Measurements from ENCODE around the gene COL4A3.

Gene COL4A3

DNA sequence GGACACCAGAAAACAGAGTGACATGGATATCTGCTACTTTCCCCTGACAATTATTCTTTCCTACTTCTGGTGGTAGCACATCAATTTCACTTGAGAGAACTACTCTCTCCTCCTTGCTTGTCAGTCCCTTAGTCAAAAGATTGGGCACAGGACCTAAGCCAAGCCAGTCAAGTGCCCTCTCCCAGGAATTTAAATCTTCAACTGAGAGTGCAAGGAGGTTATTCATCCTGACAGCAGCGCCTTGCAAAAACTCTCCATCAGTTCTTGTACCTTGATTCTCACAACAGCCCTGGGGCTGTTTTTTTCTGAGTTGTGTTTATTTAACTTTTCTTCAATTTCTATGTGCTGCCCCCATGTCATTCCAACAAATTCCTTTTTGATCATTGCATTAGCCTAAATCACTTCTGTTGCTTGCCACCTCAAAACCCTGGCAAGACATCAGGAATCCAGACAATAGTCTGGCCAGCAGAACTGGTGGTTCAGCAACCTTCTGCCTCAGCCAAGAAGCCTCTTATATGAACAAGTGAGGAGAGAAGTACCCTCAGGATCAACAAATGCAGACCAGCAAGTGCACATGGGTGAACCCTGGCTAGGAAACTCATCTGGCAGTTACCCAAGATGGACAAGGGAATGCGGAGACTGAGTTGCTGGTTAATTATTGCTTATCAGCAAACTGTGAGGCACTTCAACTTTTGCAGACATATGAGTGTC is 19.4 kb downstream of the COL4A3 start:
- no peaks in the 10 kb centered on the region for H3K9me3 ChIP-seq (ENCODE audit: control insufficient read depth in 2 of 2, low read length in 2 of 2)
- no peaks in the 10 kb centered on the region for H3K36me3 ChIP-seq (ENCODE audit: control insufficient read depth in 2 of 2, insufficient read depth in 2 of 2, low read length in 2 of 2)
- H3K4me1 ChIP-seq (ENCODE audit: control insufficient read depth, insufficient read depth, low read length) = no peaks in the 10 kb centered on the region
- no peak overlapping the region for H3K4me3 ChIP-seq (ENCODE audit: low read length in 2 of 2)
- H3K9ac ChIP-seq (ENCODE audit: low read length in 2 of 2) = no peak overlapping the region
- H3K27me3 ChIP-seq (ENCODE audit: control insufficient read depth in 1 of 2, insufficient read depth in 2 of 2, low read length in 2 of 2) = no peaks in the 10 kb centered on the region
- no peak overlapping the region for H3K27ac ChIP-seq (ENCODE audit: low read length)

DNA sequence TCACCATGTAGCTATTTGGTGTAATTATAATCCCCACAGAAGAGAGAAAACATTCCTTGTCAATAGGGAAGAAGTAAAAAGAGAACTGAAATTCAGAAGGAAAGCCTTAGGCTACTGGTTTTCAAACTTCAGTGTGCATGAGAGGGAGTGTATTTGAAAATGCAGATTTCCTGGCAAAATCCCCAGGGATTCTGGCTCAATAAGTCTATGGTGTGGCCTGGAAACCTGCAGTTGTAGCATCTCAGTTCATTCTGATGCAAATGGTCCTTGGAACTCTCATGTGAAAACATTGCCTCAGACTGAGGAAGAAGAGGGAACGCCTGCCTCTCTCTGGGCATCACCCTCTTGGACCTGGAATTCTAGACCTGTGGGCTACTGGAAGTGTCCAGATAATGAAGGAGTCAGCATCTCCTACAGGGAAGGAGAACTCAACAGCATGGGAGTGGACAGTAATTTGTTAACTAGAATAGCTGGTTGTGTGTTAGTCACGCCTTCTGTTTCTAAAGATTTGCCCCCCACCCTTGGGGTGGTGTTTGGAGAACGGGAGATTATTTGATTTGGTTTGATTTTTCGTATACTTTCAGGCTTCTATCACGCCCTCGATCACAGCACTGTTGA is 21.3 kb downstream of the COL4A3 start:
- H3K27me3 ChIP-seq (ENCODE audit: control insufficient read depth in 1 of 2, insufficient read depth in 2 of 2, low read length in 2 of 2) = no peaks in the 10 kb centered on the region
- no peak overlapping the region for H3K27ac ChIP-seq (ENCODE audit: low read length)

DNA sequence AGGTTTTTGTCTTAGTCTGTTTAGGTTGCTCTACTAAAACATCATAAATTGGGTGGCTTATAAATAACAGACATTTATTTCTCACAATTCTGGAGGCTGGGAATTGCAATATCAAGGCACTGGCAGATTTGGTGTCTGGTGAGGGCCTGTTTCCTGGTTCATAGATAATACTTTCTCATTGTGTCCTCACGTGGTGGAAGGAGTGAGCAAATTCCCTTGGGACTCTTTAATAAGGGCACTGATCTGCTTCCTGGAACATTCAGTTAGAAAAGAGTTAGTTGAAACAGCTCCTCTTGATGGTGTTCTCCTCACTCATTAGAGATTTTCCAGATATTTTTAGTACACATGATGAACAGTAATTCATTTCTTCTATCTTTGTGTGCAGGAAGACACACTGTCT is 22.3 kb downstream of the COL4A3 start:
- Histone ChIP-seq H3K4me1 (ENCODE audit: control insufficient read depth, insufficient read depth, low read length) (no peaks in the 10 kb centered on the region), H3K4me3 (ENCODE audit: low read length in 2 of 2) (no peak overlapping the region), H3K36me3 (ENCODE audit: control insufficient read depth in 2 of 2, insufficient read depth in 2 of 2, low read length in 2 of 2) (no peaks in the 10 kb centered on the region), H3K9me3 (ENCODE audit: control insufficient read depth in 2 of 2, low read length in 2 of 2) (no peaks in the 10 kb centered on the region), H3K9ac (ENCODE audit: low read length in 2 of 2) (no peak overlapping the region), H3K27ac (ENCODE audit: low read length) (no peak overlapping the region), H3K27me3 (ENCODE audit: control insufficient read depth in 1 of 2, insufficient read depth in 2 of 2, low read length in 2 of 2) (no peaks in the 10 kb centered on the region)

More for the DNA sequence above, 21.3 kb downstream of the COL4A3 start:
- Histone ChIP-seq H3K4me3 (ENCODE audit: low read length in 2 of 2) (no peak overlapping the region), H3K9me3 (ENCODE audit: control insufficient read depth in 2 of 2, low read length in 2 of 2) (no peaks in the 10 kb centered on the region), H3K9ac (ENCODE audit: low read length in 2 of 2) (no peak overlapping the region), H3K4me1 (ENCODE audit: control insufficient read depth, insufficient read depth, low read length) (no peaks in the 10 kb centered on the region), H3K36me3 (ENCODE audit: control insufficient read depth in 2 of 2, insufficient read depth in 2 of 2, low read length in 2 of 2) (no peaks in the 10 kb centered on the region)

DNA sequence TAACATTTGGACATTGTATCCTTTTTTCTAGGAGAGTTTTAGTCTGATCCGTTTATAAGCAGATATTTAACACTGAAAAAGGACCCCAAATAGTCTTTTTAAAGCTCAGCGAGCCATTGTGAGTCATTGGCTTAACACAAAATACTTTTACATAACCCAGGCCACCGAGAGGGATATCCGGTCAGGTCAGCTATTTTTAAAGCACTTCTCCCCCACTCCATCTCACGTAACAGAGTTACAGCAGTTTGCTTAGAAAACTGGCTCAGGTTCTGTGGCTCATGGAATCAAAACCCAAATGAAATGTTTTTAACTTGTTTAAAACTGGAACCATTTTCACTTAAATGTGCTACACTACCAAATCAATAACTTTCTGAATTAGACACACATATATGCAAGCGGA is 23.9 kb downstream of the COL4A3 start:
- Histone ChIP-seq H3K9me3 (ENCODE audit: control insufficient read depth in 2 of 2, low read length in 2 of 2) (no peaks in the 10 kb centered on the region), H3K9ac (ENCODE audit: low read length in 2 of 2) (no peak overlapping the region), H3K4me1 (ENCODE audit: control insufficient read depth, insufficient read depth, low read length) (no peaks in the 10 kb centered on the region), H3K4me3 (ENCODE audit: low read length in 2 of 2) (no peak overlapping the region), H3K27ac (ENCODE audit: low read length) (no peak overlapping the region), H3K36me3 (ENCODE audit: control insufficient read depth in 2 of 2, insufficient read depth in 2 of 2, low read length in 2 of 2) (no peaks in the 10 kb centered on the region), H3K27me3 (ENCODE audit: control insufficient read depth in 1 of 2, insufficient read depth in 2 of 2, low read length in 2 of 2) (no peaks in the 10 kb centered on the region)

DNA sequence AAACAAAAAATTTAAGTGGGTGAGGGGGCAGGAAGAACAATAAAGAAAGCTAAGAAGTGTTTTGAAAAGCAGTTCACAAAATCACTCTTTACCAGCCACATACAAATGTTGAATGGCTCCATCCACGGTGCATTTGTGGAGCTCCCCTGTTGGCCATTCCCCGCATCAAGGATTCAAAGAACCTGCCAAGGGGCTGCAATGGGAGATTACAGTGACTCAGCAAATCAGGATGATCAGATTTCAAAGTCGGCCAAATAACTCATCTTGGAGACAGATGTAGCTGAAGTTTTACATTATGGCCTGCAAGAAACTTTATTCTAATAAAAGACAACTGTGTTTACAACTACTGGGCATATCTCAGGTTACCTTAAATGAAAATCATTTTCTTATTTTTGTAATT is 26.9 kb downstream of the COL4A3 start:
- Histone ChIP-seq H3K4me1 (ENCODE audit: control insufficient read depth, insufficient read depth, low read length) (no peaks in the 10 kb centered on the region), H3K27me3 (ENCODE audit: control insufficient read depth in 1 of 2, insufficient read depth in 2 of 2, low read length in 2 of 2) (no peaks in the 10 kb centered on the region), H3K9ac (ENCODE audit: low read length in 2 of 2) (no peak overlapping the region), H3K4me3 (ENCODE audit: low read length in 2 of 2) (no peak overlapping the region), H3K9me3 (ENCODE audit: control insufficient read depth in 2 of 2, low read length in 2 of 2) (no peaks in the 10 kb centered on the region), H3K36me3 (ENCODE audit: control insufficient read depth in 2 of 2, insufficient read depth in 2 of 2, low read length in 2 of 2) (no peaks in the 10 kb centered on the region), H3K27ac (ENCODE audit: low read length) (no peak overlapping the region)

DNA sequence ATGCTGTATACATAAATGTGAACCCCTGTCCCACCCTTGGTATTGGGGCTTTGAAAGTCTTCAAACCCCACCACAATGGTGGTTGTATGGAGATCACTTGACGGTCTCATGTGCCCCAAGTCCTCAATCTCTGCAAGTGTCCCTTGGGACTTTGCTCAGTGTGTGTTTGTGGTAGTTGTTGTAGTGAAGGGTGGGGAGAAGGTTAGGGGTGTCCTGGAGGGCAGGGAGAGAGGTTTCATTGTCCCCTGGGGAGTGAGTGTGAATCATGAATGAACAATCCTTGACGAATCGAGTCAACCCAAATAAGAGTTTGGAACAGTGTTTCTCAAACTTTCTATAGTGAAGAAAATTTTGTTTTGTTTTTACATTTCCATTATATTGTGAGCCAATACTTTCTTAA is 28.1 kb downstream of the COL4A3 start:
- Histone ChIP-seq H3K36me3 (ENCODE audit: control insufficient read depth in 2 of 2, insufficient read depth in 2 of 2, low read length in 2 of 2) (no peaks in the 10 kb centered on the region), H3K4me1 (ENCODE audit: control insufficient read depth, insufficient read depth, low read length) (no peaks in the 10 kb centered on the region), H3K4me3 (ENCODE audit: low read length in 2 of 2) (no peak overlapping the region), H3K9me3 (ENCODE audit: control insufficient read depth in 2 of 2, low read length in 2 of 2) (no peaks in the 10 kb centered on the region), H3K27me3 (ENCODE audit: control insufficient read depth in 1 of 2, insufficient read depth in 2 of 2, low read length in 2 of 2) (no peaks in the 10 kb centered on the region), H3K27ac (ENCODE audit: low read length) (no peak overlapping the region), H3K9ac (ENCODE audit: low read length in 2 of 2) (no peak overlapping the region)

DNA sequence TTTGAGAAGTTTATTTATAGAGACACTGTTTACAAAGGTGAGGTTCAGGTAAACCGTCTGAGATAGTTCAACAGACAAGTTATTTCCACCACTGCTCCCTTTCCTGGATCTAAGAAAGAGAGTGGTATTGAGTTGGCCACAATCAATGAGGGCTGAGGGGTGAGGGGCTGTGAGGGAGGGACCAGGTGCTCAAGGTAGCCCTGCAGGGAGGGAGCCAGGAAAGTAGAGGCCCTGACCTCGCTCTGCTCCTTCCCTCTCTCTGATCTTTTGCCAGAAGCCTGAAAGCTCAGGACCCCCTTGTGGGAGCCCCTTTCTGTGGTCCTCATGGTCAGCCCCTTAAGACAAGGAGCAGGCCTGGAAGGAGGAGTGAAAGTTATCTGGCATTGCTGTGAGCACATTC is 29.8 kb downstream of the COL4A3 start:
- Histone ChIP-seq H3K27me3 (ENCODE audit: control insufficient read depth in 1 of 2, insufficient read depth in 2 of 2, low read length in 2 of 2) (no peaks in the 10 kb centered on the region), H3K9me3 (ENCODE audit: control insufficient read depth in 2 of 2, low read length in 2 of 2) (no peaks in the 10 kb centered on the region), H3K36me3 (ENCODE audit: control insufficient read depth in 2 of 2, insufficient read depth in 2 of 2, low read length in 2 of 2) (no peaks in the 10 kb centered on the region), H3K27ac (ENCODE audit: low read length) (no peak overlapping the region), H3K9ac (ENCODE audit: low read length in 2 of 2) (no peak overlapping the region), H3K4me3 (ENCODE audit: low read length in 2 of 2) (no peak overlapping the region), H3K4me1 (ENCODE audit: control insufficient read depth, insufficient read depth, low read length) (no peaks in the 10 kb centered on the region)

DNA sequence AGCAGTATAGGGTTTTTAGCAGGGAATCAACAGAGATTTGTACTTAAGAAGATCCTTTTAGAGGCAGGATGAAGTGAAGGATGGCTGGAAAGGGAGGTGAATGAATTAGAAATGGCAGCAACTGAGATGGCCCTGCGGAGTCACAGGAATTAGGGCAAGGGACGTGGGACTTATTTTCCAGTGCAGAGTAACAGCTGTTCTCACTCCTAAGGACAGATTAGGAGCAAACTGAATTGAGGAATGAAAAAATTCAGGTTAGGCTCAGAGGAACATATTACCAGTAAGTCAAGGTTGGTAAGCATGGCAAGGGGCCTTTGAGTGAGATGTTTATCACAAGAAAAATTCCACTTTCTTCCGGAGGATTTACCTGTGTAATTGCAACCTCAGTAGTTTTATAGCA is 34.4 kb downstream of the COL4A3 start:
- H3K4me3 ChIP-seq (ENCODE audit: low read length in 2 of 2) = no peak overlapping the region
- H3K27me3 ChIP-seq (ENCODE audit: control insufficient read depth in 1 of 2, insufficient read depth in 2 of 2, low read length in 2 of 2) = no peaks in the 10 kb centered on the region
- H3K27ac ChIP-seq (ENCODE audit: low read length) = no peak overlapping the region
- H3K36me3 ChIP-seq (ENCODE audit: control insufficient read depth in 2 of 2, insufficient read depth in 2 of 2, low read length in 2 of 2) = no peaks in the 10 kb centered on the region
- no peak overlapping the region for H3K9ac ChIP-seq (ENCODE audit: low read length in 2 of 2)
- no peaks in the 10 kb centered on the region for H3K9me3 ChIP-seq (ENCODE audit: control insufficient read depth in 2 of 2, low read length in 2 of 2)
- H3K4me1 ChIP-seq (ENCODE audit: control insufficient read depth, insufficient read depth, low read length) = no peaks in the 10 kb centered on the region

DNA sequence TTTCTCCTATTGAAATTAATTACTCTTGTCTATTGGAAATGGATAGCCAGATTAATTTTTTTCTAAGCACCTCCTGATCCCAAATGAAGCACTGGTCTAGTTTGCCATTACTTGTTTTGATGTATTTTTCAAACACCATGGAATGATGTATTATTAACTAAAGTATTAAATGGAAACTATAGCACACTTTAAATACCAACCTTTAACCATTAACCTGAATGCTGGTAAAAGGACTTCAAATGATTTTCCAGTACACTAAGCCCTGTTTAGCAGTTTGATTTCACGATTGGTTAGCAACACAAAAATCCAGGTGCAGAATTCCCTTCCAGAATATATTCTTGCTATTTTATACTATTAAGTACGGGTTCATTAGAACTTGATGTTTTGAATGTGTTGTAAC is 37.3 kb downstream of the COL4A3 start:
- H3K4me1 ChIP-seq (ENCODE audit: control insufficient read depth, insufficient read depth, low read length) = no peaks in the 10 kb centered on the region
- H3K4me3 ChIP-seq (ENCODE audit: low read length in 2 of 2) = no peak overlapping the region
- no peak overlapping the region for H3K9ac ChIP-seq (ENCODE audit: low read length in 2 of 2)
- no peaks in the 10 kb centered on the region for H3K9me3 ChIP-seq (ENCODE audit: control insufficient read depth in 2 of 2, low read length in 2 of 2)
- H3K36me3 ChIP-seq (ENCODE audit: control insufficient read depth in 2 of 2, insufficient read depth in 2 of 2, low read length in 2 of 2) = no peaks in the 10 kb centered on the region
- H3K27ac ChIP-seq (ENCODE audit: low read length) = no peak overlapping the region
- H3K27me3 ChIP-seq (ENCODE audit: control insufficient read depth in 1 of 2, insufficient read depth in 2 of 2, low read length in 2 of 2) = no peaks in the 10 kb centered on the region

DNA sequence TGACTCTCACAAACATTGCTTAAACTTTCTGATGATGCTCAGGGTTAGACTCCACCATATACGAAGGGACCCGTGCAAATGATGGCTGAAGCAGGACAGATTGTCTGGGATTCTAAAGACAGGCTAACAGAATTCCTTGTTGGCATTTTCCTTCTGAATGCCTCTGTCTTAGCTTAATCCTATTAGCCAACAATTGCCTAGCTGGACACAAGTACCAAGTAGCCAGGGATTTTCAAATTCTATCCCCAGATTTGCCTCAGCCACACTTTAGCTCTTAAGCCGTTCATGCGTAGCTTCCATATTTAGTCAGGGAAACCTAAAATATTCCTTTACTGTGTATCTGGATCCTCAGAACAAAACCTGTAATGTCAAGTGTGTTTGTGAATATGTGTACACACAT is 40.0 kb downstream of the COL4A3 start:
- H3K9me3 ChIP-seq (ENCODE audit: control insufficient read depth in 2 of 2, low read length in 2 of 2) = no peaks in the 10 kb centered on the region
- H3K27ac ChIP-seq (ENCODE audit: low read length) = no peak overlapping the region
- H3K27me3 ChIP-seq (ENCODE audit: control insufficient read depth in 1 of 2, insufficient read depth in 2 of 2, low read length in 2 of 2) = no peaks in the 10 kb centered on the region
- H3K4me1 ChIP-seq (ENCODE audit: control insufficient read depth, insufficient read depth, low read length) = no peaks in the 10 kb centered on the region
- no peak overlapping the region for H3K4me3 ChIP-seq (ENCODE audit: low read length in 2 of 2)
- H3K9ac ChIP-seq (ENCODE audit: low read length in 2 of 2) = no peak overlapping the region
- no peaks in the 10 kb centered on the region for H3K36me3 ChIP-seq (ENCODE audit: control insufficient read depth in 2 of 2, insufficient read depth in 2 of 2, low read length in 2 of 2)

DNA sequence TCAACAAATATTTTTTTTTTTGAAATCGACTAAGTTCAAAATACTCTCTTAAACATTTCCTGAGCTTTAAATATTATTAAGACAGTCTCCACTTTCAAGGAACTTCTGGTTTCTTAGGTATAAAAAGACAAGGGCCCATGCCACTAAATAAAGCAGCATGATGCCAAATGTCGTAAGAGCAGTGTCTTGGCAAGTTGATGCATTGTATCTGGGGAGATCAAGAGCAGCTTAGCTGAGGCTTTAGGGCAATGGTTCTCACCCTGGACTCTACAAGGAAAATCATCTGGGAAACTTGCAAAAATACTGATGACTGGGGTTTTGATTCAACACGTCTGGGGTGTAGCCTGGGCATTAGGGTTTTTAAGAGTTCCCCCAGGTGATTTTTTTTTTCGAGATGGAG is 41.3 kb downstream of the COL4A3 start:
- Histone ChIP-seq H3K27ac (ENCODE audit: low read length) (no peak overlapping the region), H3K4me1 (ENCODE audit: control insufficient read depth, insufficient read depth, low read length) (no peaks in the 10 kb centered on the region)

More for the DNA sequence above, 41.3 kb downstream of the COL4A3 start:
- H3K27me3 ChIP-seq (ENCODE audit: control insufficient read depth in 1 of 2, insufficient read depth in 2 of 2, low read length in 2 of 2) = no peaks in the 10 kb centered on the region
- no peak overlapping the region for H3K9ac ChIP-seq (ENCODE audit: low read length in 2 of 2)
- H3K36me3 ChIP-seq (ENCODE audit: control insufficient read depth in 2 of 2, insufficient read depth in 2 of 2, low read length in 2 of 2) = no peaks in the 10 kb centered on the region
- H3K9me3 ChIP-seq (ENCODE audit: control insufficient read depth in 2 of 2, low read length in 2 of 2) = no peaks in the 10 kb centered on the region
- no peak overlapping the region for H3K4me3 ChIP-seq (ENCODE audit: low read length in 2 of 2)

Data from stomach smooth muscle (tissue), 2 donors.